Measurements from ENCODE around the gene ST6GAL1. TPM values are rescaled to one million over a fixed set of nuclear protein-coding genes. Genes with fewer than 3 reads are reported as not detected.

ST6GAL1 gene
- total RNA-seq, 2 experiments from 2014 or later: 99.1 to 109 TPM

- CTCF ChIA-PET: no interaction called here
- Mint-ChIP-seq H3K27ac (no peak overlapping the region), H3K4me1 (ENCODE audit: low read depth) (peaks cover 14% of the 10 kb centered on the region), H3K36me3 (ENCODE audit: low read depth) (peaks cover 62% of the 10 kb centered on the region), H3K4me3 (no peak overlapping the region), H3K27me3 (ENCODE audit: low read depth) (no peaks in the 10 kb centered on the region), H3K9me3 (ENCODE audit: insufficient read depth) (no peaks in the 10 kb centered on the region)
- POLR2A ChIA-PET: no interaction called here
- DNase-seq (no peak), ATAC-seq (no peak)
Measured at GRCh38 chr3:186974824-186975313, 44.5 kb downstream of the ST6GAL1 start.

DNA sequence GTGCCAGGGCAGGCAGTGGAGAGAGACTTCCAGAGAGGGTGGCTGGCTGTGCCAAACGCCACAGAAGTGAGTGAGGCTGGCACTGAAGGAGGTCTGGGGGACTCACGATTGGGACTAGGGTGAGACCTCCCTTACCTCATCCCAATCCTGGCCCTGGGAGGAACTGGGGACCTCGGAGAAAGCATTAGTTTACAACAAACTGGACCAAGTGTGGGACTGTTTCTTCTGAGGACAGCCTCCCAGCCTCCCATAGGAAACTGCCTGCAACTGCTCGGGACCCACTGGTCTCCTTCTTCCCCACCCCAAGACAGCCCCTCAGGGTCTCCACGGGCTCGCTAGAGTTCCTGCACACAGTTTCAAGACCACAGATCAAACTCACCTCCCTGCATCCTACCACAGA is 45.4 kb downstream of the ST6GAL1 start:
- Mint-ChIP-seq H3K27ac (no peak overlapping the region), H3K4me1 (ENCODE audit: low read depth) (peaks cover 14% of the 10 kb centered on the region), H3K27me3 (ENCODE audit: low read depth) (no peaks in the 10 kb centered on the region), H3K36me3 (ENCODE audit: low read depth) (peaks cover 62% of the 10 kb centered on the region), H3K9me3 (ENCODE audit: insufficient read depth) (no peaks in the 10 kb centered on the region), H3K4me3 (no peak overlapping the region)
- POLR2A ChIA-PET: no interaction called here
- DNase-seq (no peak), ATAC-seq (no peak)
- CTCF ChIA-PET: interaction anchor here (0.8 kb wide), 1 partner anchor 189 kb away, joined by 3 read pairs; no protein-coding TSS in a partner anchor

GRCh38 chr3:186976837-186977750 is 46.8 kb downstream of the ST6GAL1 start:
- POLR2A ChIA-PET: no interaction called here
- H3K27ac Mint-ChIP-seq: no peak overlapping the region
- H3K36me3 Mint-ChIP-seq (ENCODE audit: low read depth): peaks cover 61% of the 10 kb centered on the region

GRCh38 chr3:186978712-186979111 is 48.4 kb downstream of the ST6GAL1 start:
- H3K27me3 Mint-ChIP-seq (ENCODE audit: low read depth): no peaks in the 10 kb centered on the region
- peaks cover 58% of the 10 kb centered on the region for H3K36me3 Mint-ChIP-seq (ENCODE audit: low read depth)
- ChIA-PET CTCF (interaction anchor here (1.2 kb wide), 1 partner anchor 12 kb away, joined by 3 read pairs; no protein-coding TSS in a partner anchor), POLR2A (no interaction called here)
- no peak for DNase-seq
- no peak overlapping the region for H3K4me3 Mint-ChIP-seq
- no peaks in the 10 kb centered on the region for H3K9me3 Mint-ChIP-seq (ENCODE audit: insufficient read depth)
- no peak overlapping the region for H3K27ac Mint-ChIP-seq
- no peak for ATAC-seq
- H3K4me1 Mint-ChIP-seq (ENCODE audit: low read depth): peaks cover 5% of the 10 kb centered on the region

More at GRCh38 chr3:186976837-186977750, 46.8 kb downstream of the ST6GAL1 start:
- DNase-seq (no peak), ATAC-seq (no peak)
- H3K4me1 Mint-ChIP-seq (ENCODE audit: low read depth): peaks cover 14% of the 10 kb centered on the region
- no peaks in the 10 kb centered on the region for H3K9me3 Mint-ChIP-seq (ENCODE audit: insufficient read depth)
- no peaks in the 10 kb centered on the region for H3K27me3 Mint-ChIP-seq (ENCODE audit: low read depth)
- no peak overlapping the region for H3K4me3 Mint-ChIP-seq
- CTCF ChIA-PET: interaction anchor here (0.8 kb wide), 1 partner anchor 188 kb away, joined by 3 read pairs; no protein-coding TSS in a partner anchor

GRCh38 chr3:186979852-186980251 is 49.5 kb downstream of the ST6GAL1 start:
- H3K9me3 Mint-ChIP-seq (ENCODE audit: insufficient read depth): no peaks in the 10 kb centered on the region
- ChIA-PET POLR2A (no interaction called here), CTCF (interaction anchor here (1.2 kb wide), 1 partner anchor 13 kb away, joined by 3 read pairs; no protein-coding TSS in a partner anchor)
- no peaks in the 10 kb centered on the region for H3K27me3 Mint-ChIP-seq (ENCODE audit: low read depth)
- no peak overlapping the region for H3K4me3 Mint-ChIP-seq
- no peaks in the 10 kb centered on the region for H3K4me1 Mint-ChIP-seq (ENCODE audit: low read depth)
- H3K27ac Mint-ChIP-seq: no peak overlapping the region
- H3K36me3 Mint-ChIP-seq (ENCODE audit: low read depth): peaks cover 52% of the 10 kb centered on the region
- no peak for ATAC-seq
- DNase-seq: no peak

DNA sequence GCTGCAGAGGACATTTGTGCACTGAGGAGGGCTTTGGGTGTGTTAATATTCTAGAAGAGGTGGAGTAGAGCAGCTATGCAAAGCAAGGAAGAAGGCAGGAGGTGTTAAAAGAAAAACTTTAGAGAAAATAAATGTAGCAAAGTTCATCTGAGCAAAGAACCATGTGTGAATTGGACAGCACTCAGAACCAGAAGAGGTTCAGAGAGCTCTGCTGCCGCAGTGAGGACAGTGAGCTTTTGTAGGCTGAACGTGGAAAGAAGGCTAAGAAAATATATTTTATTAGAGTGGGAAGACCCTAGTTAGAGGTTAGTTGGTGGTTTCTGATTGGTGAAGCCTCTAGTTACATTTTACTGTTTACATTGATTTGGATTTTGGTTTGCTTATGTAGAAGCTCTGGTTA is 50.7 kb downstream of the ST6GAL1 start:
- H3K4me3 Mint-ChIP-seq: no peak overlapping the region
- H3K9me3 Mint-ChIP-seq (ENCODE audit: insufficient read depth): no peaks in the 10 kb centered on the region
- POLR2A ChIA-PET: interaction anchor here (0.6 to 1.0 kb wide), 2 partner anchors 18 to 45 kb away, joined by 3 to 7 read pairs; no protein-coding TSS in a partner anchor
- no peak for DNase-seq
- H3K27ac Mint-ChIP-seq: peak overlapping the region; percentile 17
- H3K27me3 Mint-ChIP-seq (ENCODE audit: low read depth): no peaks in the 10 kb centered on the region
- no peaks in the 10 kb centered on the region for H3K4me1 Mint-ChIP-seq (ENCODE audit: low read depth)
- H3K36me3 Mint-ChIP-seq (ENCODE audit: low read depth): peaks cover 44% of the 10 kb centered on the region
- CTCF ChIA-PET: interaction anchor here (0.7 to 2.1 kb wide), 4 partner anchors 10 to 158 kb away, joined by 3 to 5 read pairs (median 4); partner anchors contain the start of gene RPL39L
- ATAC-seq: no peak

DNA sequence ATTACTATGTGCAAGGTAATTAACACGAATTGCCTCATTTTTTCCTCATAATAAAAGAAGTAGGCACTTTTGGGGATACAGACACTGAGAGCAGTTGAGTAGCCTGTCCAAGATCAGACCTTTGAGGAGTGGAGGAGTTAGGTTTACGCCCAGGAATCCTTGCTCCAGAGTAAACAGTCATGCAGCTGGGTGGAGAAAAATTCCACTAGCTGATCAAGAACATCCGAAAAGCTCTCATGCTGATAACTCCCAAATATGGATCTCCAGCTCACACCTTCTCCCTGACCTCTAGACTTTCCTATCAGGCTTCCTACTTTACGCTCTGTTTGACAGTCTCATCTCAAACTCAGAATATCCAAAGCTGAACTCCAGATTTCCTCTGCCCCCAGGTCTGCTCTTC is 53.3 kb downstream of the ST6GAL1 start:
- ATAC-seq: no peak
- Mint-ChIP-seq H3K4me3 (no peak overlapping the region), H3K27ac (no peak overlapping the region), H3K9me3 (ENCODE audit: insufficient read depth) (no peaks in the 10 kb centered on the region), H3K4me1 (ENCODE audit: low read depth) (peaks cover 2% of the 10 kb centered on the region), H3K27me3 (ENCODE audit: low read depth) (no peaks in the 10 kb centered on the region), H3K36me3 (ENCODE audit: low read depth) (peaks cover 45% of the 10 kb centered on the region)
- no peak for DNase-seq
- CTCF ChIA-PET: interaction anchor here (1.4 kb wide), 1 partner anchor 134 kb away, joined by 3 read pairs; no protein-coding TSS in a partner anchor
- POLR2A ChIA-PET: no interaction called here

DNA sequence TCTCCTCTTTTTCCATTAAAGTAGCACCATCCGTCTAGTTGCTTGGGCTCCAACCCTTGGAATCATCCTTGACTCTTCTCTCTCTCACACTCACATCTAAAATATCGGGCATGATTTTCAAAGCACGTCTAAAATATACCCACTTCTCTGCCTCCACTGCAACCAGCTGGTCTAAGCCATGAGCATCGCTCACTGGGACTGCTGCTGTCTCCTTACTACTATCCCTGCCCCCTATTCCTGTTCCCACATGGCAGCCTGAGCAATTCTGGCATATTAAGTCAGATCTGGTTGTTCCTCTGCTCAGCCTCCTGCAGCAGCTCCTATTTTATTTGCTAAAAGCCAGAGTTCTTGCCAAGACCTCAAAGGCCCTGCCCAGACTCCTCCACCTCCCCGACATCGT is 53.7 kb downstream of the ST6GAL1 start:
- peaks cover 43% of the 10 kb centered on the region for H3K36me3 Mint-ChIP-seq (ENCODE audit: low read depth)
- no peaks in the 10 kb centered on the region for H3K9me3 Mint-ChIP-seq (ENCODE audit: insufficient read depth)
- no peak overlapping the region for H3K27ac Mint-ChIP-seq
- ATAC-seq: no peak
- peaks cover 2% of the 10 kb centered on the region for H3K4me1 Mint-ChIP-seq (ENCODE audit: low read depth)
- DNase-seq: no peak
- no peaks in the 10 kb centered on the region for H3K27me3 Mint-ChIP-seq (ENCODE audit: low read depth)
- POLR2A ChIA-PET: no interaction called here
- CTCF ChIA-PET: interaction anchor here (1.4 kb wide), 1 partner anchor 135 kb away, joined by 3 read pairs; no protein-coding TSS in a partner anchor
- no peak overlapping the region for H3K4me3 Mint-ChIP-seq

DNA sequence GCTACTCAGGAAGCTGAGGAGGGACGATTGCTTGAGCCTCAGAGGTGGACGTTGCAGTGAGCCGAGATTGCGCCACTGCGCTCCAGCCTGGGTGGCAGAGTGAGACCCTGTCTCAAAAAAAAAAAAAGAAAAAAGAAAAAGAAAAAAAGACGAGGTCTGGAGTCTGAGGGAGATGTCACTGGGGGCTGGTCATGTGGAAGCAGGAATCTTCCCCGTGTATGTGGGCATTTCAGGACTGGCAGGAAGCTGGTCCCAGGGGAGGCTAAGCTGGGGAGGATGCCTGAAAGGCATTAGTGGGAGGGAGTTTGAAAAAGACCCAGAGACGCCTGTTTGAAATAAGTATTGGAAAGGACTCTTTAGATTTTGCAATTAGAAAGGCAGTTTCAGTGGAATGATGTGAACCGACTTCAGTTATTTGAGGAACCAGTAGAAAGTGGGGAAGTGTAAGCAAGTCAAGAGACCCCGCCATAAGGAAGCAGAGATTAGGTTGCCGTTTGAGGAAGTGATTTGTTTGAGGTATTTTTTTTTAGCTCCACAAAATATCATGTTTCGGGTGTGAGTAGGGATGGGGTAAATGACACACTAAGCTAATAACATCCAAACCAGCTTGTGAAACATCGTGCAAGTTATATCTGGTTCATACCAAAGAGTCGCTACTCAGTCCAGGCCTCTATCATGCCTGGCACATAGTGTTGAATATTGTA is 55.5 kb downstream of the ST6GAL1 start:
- ChIA-PET CTCF (no interaction called here), POLR2A (no interaction called here)
- H3K36me3 Mint-ChIP-seq (ENCODE audit: low read depth): peaks cover 55% of the 10 kb centered on the region
- H3K27me3 Mint-ChIP-seq (ENCODE audit: low read depth): no peaks in the 10 kb centered on the region
- no peak overlapping the region for H3K4me3 Mint-ChIP-seq
- H3K9me3 Mint-ChIP-seq (ENCODE audit: insufficient read depth): no peaks in the 10 kb centered on the region
- no peak for DNase-seq
- peaks cover 2% of the 10 kb centered on the region for H3K4me1 Mint-ChIP-seq (ENCODE audit: low read depth)
- ATAC-seq: no peak
- no peak overlapping the region for H3K27ac Mint-ChIP-seq

- DNase-seq (no peak), ATAC-seq (no peak)
- Mint-ChIP-seq H3K9me3 (ENCODE audit: insufficient read depth) (no peaks in the 10 kb centered on the region), H3K27ac (no peak overlapping the region), H3K36me3 (ENCODE audit: low read depth) (peaks cover 56% of the 10 kb centered on the region), H3K4me3 (no peak overlapping the region), H3K27me3 (ENCODE audit: low read depth) (no peaks in the 10 kb centered on the region), H3K4me1 (ENCODE audit: low read depth) (peaks cover 2% of the 10 kb centered on the region)
- CTCF ChIA-PET: no interaction called here
- POLR2A ChIA-PET: no interaction called here
Measured at GRCh38 chr3:186986406-186986805, 56.1 kb downstream of the ST6GAL1 start.

- Mint-ChIP-seq H3K36me3 (ENCODE audit: low read depth) (peaks cover 56% of the 10 kb centered on the region), H3K4me1 (ENCODE audit: low read depth) (peaks cover 2% of the 10 kb centered on the region), H3K27ac (no peak overlapping the region), H3K9me3 (ENCODE audit: insufficient read depth) (no peaks in the 10 kb centered on the region), H3K27me3 (ENCODE audit: low read depth) (no peaks in the 10 kb centered on the region), H3K4me3 (no peak overlapping the region)
- ATAC-seq (no peak), DNase-seq (no peak)
- ChIA-PET CTCF (no interaction called here), POLR2A (no interaction called here)
Measured at GRCh38 chr3:186986816-186987215, 56.5 kb downstream of the ST6GAL1 start.
